Fibroblast of peridontal ligament (primary cell): ENCODE measurements around the gene FAM114A2.

Experiments
- DNase-seq: peaks from one replicate; pipeline ENCODE4 v3.0.0-alpha.2; 2010; ENCODE audit errors: extremely low read depth

FAM114A2 gene

DNA sequence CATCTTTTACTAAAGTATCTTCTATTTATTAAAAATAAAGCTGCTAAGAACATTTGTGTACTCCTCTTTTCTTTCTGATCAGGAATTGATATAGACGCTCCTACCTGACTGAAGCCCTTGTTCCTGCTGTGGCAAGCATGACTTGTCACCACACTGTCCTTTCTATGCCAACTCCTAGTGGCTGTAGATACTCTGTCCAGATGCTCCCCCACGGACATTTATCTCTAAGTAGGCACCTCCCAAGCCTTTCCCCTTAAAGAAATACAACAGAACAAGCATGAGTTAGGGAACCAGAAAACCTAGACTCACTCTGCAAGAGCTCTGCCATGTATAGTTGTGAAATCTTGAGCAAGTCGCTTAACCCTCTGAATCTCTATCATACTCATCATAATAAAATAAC is 53.2 kb downstream of the FAM114A2 start:
- no peak for DNase-seq

- DNase-seq, result no peak
Measured at GRCh38 chr5:153983885-153984284, 54.8 kb downstream of the FAM114A2 start.

- no peak for DNase-seq
Measured at GRCh38 chr5:153981905-153982605, 56.7 kb downstream of the FAM114A2 start.

DNA sequence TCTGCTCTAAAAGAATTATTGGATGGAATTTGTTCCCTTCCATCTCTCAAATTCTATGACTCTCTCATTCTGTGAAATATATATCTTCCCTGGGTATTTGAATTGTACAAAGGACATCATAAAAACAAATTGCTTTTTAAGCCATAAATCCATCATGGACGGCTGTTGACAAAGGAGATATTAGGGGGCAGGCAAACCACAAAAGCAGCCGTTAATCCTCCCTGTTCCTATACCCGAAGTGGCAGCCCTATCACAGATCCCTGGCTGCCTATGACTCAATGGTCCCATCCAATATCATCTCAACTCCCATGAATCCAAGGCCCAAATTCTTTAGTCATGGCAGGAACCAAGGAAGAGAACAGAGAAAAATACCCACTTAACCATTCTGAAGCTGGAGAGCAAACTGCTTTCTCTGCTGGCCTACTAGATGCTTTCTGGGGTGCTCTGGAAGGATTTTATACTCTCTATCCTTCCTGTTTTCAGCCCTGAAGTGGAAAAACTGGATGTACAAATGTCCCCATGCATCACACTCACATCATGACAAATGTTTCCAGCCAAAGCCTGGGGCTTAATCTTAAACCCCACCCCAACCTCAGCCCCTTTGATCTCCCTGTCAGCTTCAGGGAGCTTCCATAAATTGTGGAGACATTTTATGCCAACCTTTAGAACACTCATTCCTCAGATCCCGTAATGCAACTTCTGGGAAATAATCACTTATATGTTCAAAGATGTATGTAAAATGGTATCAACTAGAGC is 59.5 kb downstream of the FAM114A2 start:
- no peak for DNase-seq

- DNase-seq, result no peak
Measured at GRCh38 chr5:153974813-153975163, 63.9 kb downstream of the FAM114A2 start.

- DNase-seq, result peak; percentile 66
Measured at GRCh38 chr5:153974131-153974812, 64.4 kb downstream of the FAM114A2 start.

GRCh38 chr5:153972240-153972639 is 66.5 kb downstream of the FAM114A2 start:
- DNase-seq, result no peak

- no peak for DNase-seq
Measured at GRCh38 chr5:153970496-153970895, 68.2 kb downstream of the FAM114A2 start.

- DNase-seq, result no peak
Measured at GRCh38 chr5:153969563-153969895, 69.2 kb downstream of the FAM114A2 start.

DNA sequence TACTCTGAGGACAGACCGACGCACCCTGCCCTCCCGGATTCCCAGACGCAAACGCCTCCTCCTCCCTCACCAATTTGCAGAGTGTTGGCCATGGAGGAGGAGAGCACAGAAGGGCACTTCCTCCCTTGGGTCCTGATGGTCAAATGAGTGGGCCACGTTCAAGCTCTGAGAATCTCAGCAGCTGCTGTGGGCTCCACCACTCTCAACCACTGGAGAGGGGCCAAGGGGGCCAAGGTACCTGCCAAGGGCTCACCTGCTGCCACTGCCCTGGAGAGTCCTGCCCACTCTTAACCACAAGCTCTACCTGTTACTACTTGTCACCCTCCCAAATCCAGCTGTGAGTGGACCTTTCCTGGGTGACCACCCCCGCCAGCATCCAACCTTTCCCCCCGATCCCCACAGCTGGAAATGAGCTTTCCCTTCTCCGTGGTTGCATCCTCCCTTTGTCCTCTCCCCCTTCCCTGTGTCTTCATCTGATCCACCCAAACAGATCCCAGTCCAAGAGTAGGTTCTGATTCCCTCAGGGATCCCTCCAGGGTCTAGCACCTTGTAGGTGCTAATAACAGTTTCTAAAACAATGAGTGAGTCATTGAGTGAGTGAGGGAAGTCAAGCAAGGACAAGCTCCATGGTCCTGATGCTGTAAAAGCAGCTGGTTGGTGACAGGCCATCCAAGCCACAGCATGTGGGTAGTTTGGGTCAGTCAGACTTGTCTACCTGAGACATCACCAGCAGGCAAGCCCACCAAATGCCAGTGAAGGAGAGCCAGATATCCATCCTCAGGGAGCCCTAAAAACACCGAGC is 69.7 kb downstream of the FAM114A2 start:
- DNase-seq, result no peak

DNA sequence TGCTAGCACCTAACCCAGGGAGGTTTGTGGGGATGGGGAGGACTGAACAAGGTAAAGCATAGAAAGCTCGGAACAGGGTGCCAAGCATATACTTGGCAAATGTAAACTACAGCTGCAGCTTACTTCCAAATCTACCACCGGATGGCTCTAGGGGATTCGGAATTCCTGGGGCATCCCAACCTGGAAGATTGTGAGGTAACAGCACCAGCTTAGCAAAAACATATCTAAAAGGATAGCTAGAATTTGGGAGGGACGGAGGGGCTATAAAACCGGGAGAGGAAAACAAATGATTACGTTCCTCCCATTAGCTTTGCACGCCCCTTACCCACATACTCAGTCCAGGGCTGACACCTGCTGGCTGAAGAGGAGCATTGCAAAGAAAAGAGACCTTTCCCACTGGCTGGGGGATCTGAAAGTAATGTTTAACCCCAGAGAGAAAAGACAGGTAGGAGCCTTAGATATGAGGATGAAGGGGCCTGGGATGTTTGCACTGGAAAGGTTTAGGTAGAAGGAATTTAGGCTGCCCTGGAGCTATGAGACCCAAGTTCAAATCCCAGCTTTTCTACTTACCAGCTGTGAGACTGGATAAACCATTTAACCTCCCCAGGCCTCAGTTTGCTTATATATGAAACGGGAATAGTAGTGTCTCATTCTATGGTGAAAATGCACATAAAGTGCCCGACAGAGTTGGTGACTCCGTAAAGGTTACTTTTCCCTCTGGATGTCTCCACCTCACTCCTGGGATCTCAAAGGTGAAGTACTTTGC is 73.6 kb downstream of the FAM114A2 start:
- DNase-seq, result peak; percentile 59

DNA sequence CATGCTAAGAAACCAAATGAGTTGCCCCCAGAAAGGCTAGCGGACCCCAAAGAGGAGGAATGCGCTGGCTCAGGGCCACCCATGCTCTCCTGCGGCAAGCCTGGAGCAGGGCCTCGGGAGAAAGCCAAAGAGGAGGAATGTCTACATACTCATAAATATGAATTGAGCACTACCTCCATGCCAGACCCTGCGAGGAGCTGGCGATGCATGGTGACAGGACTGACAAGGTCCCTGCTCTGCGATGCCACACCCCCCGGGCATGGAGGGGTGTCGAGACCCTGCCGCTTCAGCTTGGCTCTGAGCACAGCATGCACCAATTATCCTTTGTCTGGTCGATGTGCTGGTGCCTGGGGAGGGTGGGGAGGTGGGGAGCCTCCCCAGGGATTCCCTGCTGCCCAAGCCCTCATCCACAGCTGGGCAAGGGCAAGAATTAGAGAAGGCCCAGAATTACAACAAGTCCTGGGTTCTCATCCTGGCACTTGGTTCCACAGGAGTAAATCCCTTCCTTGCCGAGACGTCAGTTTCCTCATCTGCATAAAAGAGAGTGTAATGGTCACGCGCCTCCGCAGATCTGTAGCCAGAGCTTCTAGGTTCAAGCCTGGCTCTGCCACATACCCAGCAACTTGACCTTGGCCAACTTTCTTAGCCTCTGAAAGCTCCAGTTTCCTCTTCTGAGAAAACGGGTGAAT is 74.4 kb downstream of the FAM114A2 start:
- DNase-seq, result no peak

DNA sequence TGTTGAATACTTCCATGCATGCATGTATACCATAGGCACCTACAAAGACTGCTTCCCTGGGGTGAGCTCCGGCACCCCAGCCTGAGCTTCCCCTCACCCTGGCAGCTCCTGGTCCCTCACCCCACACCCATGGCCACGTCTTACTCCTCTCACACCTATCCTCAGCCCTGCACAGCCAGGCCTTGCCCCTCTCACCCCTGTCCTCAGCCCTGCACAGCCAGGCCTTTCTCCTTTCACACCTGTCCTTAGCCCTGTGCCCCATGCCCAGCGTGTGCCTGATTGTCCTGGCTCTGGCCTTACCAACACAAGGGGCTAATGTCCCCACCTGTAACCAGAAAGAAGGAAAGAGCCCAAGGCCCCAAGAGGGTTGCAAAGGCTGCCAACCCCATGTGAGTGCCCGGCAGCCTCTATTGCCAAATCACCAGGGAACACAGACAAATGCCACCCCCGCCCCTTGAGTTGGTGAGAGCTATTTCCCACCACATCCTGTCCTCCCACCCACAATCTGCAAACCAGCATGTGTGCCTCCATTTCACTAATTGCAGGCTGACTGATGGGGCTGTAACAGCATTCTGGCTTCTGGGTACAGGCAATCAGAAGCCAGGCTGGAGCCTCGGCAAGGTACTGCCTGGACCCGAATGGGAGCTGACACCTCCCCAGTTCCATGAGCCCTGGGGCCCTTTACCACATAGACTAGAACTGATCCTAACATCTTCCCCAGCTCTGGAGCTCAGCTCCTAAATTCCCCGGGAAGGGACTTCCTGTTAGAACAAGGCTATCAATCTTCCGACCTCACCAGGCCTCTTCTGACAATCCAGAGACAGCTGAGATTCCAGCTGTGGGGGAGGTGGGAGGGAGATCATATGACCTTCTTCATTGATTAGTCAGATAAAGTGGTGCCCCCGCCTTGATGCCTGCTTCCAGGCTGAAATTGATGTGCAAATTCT is 78.2 kb downstream of the FAM114A2 start:
- no peak for DNase-seq

DNA sequence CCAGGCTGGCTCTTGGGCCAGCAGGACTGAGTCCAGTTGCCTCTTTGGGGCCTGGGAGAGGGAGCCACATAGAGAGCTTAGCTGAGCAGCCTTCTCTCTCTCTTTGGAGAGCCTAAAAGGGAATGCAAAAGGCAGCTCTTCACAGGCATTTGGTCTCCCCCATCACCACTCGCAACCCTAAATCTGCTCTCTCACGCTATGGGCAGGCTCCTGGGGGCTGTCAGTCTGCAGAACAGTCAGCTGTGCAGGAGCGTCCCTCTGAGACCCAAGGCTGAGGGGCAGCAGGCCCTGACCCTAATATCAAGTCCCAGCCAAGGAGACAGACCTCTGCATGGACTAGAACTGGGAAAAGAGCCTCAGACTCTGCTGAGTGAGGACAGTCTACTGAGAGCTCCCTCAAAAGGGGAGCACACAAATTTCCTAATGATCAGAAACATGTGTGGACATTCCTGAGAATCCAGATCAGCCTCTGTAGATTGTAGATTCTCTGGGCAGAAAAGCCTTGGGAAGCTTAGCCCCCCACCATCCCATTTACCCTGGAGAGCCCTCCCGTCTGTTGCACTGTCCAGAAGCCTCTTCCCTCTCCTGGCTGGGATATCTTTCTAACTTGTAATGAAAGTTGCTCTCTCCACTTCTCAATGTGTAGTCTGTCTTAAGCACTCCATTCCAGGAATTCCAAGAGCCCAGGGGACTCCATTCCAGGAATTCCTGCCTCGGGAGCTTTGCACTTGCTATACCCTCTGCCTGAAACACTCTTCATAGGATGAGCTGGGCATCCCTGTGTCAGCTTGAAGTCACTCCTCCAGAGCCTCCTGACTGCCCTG is 79.4 kb downstream of the FAM114A2 start:
- peak; percentile 34 for DNase-seq

- no peak for DNase-seq
Measured at GRCh38 chr5:153957205-153957604, 81.5 kb downstream of the FAM114A2 start.

GRCh38 chr5:153953411-153953810 is 85.3 kb downstream of the FAM114A2 start:
- DNase-seq, result no peak

- no peak for DNase-seq
Measured at GRCh38 chr5:153952893-153953292, 85.8 kb downstream of the FAM114A2 start.

DNA sequence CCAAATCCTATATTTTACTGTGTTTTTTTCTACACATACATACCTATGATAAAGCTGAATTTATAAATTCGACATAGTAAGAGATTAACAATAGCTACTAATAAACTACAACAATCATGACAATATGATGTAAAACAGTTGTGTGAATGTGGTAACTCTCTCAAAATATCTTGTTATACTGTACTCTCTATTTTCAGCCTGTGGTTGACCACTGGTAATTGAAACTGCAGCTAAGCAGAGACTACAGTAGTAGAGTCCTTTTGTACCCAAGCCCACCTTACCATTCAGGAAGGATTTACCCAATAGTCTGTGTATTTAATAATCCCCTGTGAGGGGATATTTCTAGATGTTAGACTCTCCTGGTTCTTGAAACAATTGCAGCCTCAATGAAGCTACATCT is 86.7 kb downstream of the FAM114A2 start:
- no peak for DNase-seq

GRCh38 chr5:153941265-153941664 is 97.4 kb downstream of the FAM114A2 start:
- no peak for DNase-seq
